Measurements from ENCODE around the gene C11orf24. TPM values are rescaled to one million over a fixed set of nuclear protein-coding genes. Genes with fewer than 3 reads are reported as not detected.

The C11orf24 gene
- total and polyA plus RNA-seq, 5 donors, result 18.9 to 40.1 (median 27.0) TPM

DNA sequence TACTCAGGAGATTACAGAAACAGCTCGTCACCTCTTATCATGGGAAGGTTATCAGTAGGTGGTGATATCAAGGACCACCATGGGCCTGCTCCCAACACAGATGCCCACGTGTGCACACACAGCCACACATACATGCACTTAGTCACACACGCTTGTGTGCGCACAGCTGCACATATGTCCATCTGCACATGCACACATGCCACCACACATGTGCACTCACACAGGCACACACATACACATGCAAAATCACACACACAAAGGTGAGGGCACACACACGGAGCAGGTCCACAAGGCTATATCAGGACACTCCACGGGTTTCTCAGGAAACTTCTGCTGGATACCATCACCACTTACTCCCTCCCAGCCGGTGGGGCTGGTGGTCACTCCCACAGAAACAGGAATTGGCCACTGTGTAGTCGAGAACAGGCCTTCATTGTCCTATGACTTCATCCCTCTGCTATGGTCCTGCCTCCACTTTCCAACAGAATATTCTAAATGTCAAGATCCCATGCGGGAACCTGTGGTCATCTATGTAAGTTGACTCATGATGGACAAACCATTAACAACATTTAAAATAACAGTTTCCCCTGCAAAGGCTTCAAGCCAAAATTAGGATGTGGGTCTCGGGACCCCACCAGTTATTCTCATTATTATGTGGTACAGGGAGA lies 2.2 kb downstream of the C11orf24 start:
- H3K4me3 ChIP-seq (ENCODE audit: low read length), result no peak overlapping the region
- H3K27ac ChIP-seq (ENCODE audit: low read length), result peak overlapping the region; percentile 75
- DNase-seq, result peak in 1 of 3 donors; percentile 59
- H3K4me1 ChIP-seq (ENCODE audit: control insufficient read depth, insufficient read depth, low read length), result peaks cover 12% of the 10 kb centered on the region
- no peaks in the 10 kb centered on the region for H3K9me3 ChIP-seq (ENCODE audit: control insufficient read depth, low read length)
- H3K27me3 ChIP-seq (ENCODE audit: control insufficient read depth, insufficient read depth), result no peaks in the 10 kb centered on the region
- ATAC-seq, result peak; percentile 18 to 50
- intact Hi-C loops (cut with DNase I), result no loop called here
- 33% methylated on average over 10 of the region's 10 CpGs for WGBS

- Histone ChIP-seq H3K4me1 (ENCODE audit: control insufficient read depth, insufficient read depth, low read length) (peaks cover 12% of the 10 kb centered on the region), H3K27me3 (ENCODE audit: control insufficient read depth, insufficient read depth) (no peaks in the 10 kb centered on the region), H3K4me3 (ENCODE audit: low read length) (no peak overlapping the region), H3K9me3 (ENCODE audit: control insufficient read depth, low read length) (no peaks in the 10 kb centered on the region), H3K27ac (ENCODE audit: low read length) (no peak overlapping the region)
- 92% methylated on average over 6 of the region's 6 CpGs for WGBS
- DNase-seq, result no peak
- intact Hi-C loops (cut with DNase I), result no loop called here
- no peak for ATAC-seq
Observed at GRCh38 chr11:68267881-68268240, 3.9 kb downstream of the C11orf24 start.

DNA sequence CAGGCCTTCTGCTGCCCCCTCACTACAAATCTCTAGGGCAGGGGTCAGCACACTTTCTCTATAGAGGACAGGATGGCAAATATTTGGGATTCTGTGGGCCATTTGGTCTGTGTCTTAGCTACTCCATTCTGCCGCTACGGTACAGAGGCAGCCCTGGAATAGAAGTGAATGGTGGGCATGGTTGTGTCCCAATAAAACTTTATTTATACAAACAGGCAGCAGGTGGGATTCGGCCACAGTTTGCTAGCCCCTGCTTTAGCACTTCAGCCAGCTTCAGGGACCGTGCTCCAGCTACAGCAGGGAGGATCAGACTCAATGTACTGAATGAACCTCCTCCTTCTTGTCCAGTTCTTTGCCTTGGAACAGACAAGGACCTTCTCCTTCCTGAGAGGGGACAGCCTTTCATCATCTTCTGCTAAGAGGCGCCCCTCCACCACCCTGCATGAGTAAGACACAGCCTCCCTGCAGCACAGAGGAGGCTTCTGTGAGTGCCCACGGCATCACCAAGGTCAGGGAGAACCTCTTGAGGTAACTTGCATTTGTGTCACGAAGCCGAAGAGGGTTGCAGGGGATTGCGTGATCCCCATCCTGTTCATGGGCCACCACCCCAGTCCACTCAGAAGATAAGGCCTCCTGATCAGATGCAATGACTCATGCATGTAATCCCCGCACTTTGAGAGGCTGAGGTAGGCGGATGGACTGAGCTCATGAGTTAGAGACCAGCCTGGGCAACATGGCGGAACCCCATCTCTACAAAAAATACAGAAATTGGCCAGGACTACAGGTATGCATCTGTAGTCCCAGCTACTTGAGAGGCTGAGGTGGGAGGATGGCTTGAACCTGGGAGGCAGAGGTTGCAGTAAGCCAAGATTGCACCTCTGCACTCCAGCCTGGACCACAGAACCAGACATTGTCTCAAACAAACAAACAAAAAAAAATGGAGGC lies 4.6 kb downstream of the C11orf24 start:
- no peak for DNase-seq
- peaks cover 12% of the 10 kb centered on the region for H3K4me1 ChIP-seq (ENCODE audit: control insufficient read depth, insufficient read depth, low read length)
- 95% methylated on average over 12 of the region's 12 CpGs for WGBS
- no peak overlapping the region for H3K27ac ChIP-seq (ENCODE audit: low read length)
- no peak overlapping the region for H3K4me3 ChIP-seq (ENCODE audit: low read length)
- H3K27me3 ChIP-seq (ENCODE audit: control insufficient read depth, insufficient read depth), result no peaks in the 10 kb centered on the region
- no peaks in the 10 kb centered on the region for H3K9me3 ChIP-seq (ENCODE audit: control insufficient read depth, low read length)
- intact Hi-C loops (cut with DNase I), result no loop called here
- no peak for ATAC-seq

- Histone ChIP-seq H3K4me3 (ENCODE audit: low read length) (no peak overlapping the region), H3K9me3 (ENCODE audit: control insufficient read depth, low read length) (no peaks in the 10 kb centered on the region), H3K27ac (ENCODE audit: low read length) (no peak overlapping the region), H3K27me3 (ENCODE audit: control insufficient read depth, insufficient read depth) (no peaks in the 10 kb centered on the region), H3K4me1 (ENCODE audit: control insufficient read depth, insufficient read depth, low read length) (peaks cover 12% of the 10 kb centered on the region)
- ATAC-seq (no peak), DNase-seq (no peak)
- intact Hi-C loops (cut with DNase I), result no loop called here
- WGBS, result 86% methylated on average over 16 of the region's 16 CpGs
Observed at GRCh38 chr11:68266121-68266891, 5.5 kb downstream of the C11orf24 start.

- H3K27me3 ChIP-seq (ENCODE audit: control insufficient read depth, insufficient read depth), result no peaks in the 10 kb centered on the region
- WGBS, result 90% methylated on average over 13 of the region's 13 CpGs
- no peak overlapping the region for H3K4me3 ChIP-seq (ENCODE audit: low read length)
- DNase-seq (no peak), ATAC-seq (no peak)
- H3K27ac ChIP-seq (ENCODE audit: low read length), result no peak overlapping the region
- intact Hi-C loops (cut with DNase I), result no loop called here
- H3K9me3 ChIP-seq (ENCODE audit: control insufficient read depth, low read length), result no peaks in the 10 kb centered on the region
- H3K4me1 ChIP-seq (ENCODE audit: control insufficient read depth, insufficient read depth, low read length), result peaks cover 8% of the 10 kb centered on the region
Observed at GRCh38 chr11:68264741-68265540, 6.8 kb downstream of the C11orf24 start.

GRCh38 chr11:68264244-68264643 lies 7.5 kb downstream of the C11orf24 start:
- no peaks in the 10 kb centered on the region for H3K27me3 ChIP-seq (ENCODE audit: control insufficient read depth, insufficient read depth)
- no peak for DNase-seq
- WGBS, result 94% methylated on average over 1 of the region's 1 CpG
- intact Hi-C loops (cut with DNase I), result no loop called here
- peaks cover 5% of the 10 kb centered on the region for H3K4me1 ChIP-seq (ENCODE audit: control insufficient read depth, insufficient read depth, low read length)
- H3K9me3 ChIP-seq (ENCODE audit: control insufficient read depth, low read length), result no peaks in the 10 kb centered on the region
- no peak overlapping the region for H3K27ac ChIP-seq (ENCODE audit: low read length)
- ATAC-seq, result no peak
- H3K4me3 ChIP-seq (ENCODE audit: low read length), result no peak overlapping the region

DNA sequence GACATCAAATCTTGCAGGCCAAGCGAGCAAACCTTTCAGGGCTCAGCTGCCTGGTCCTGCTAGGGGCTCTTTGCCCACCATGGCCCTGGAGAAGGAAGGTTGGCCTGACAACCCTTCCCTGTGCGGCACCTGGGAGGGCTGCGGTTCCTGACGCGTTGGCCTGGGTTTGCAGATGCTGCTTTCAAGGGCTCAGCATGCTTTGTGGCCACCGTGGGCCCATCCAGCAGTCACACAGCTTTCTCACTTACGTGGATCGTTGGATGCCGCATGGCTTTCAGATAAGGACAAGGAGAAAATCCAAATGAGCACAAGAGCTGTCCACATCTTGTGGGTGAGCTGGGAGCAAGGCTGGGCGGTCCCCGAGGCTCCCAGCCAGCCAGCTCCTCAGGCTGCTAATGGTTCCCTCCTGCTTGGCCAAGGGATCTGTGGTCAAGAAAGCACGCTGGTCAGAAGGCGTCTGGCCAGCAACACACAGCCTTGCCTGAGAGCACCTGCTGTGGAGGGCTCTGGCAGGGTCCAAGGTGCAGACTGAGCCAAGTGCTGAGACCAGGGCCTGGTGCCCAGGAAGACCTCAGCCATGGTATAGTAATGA lies 8.2 kb downstream of the C11orf24 start:
- peak in 2 of 3 donors; percentile 58 to 74 for DNase-seq
- H3K4me3 ChIP-seq (ENCODE audit: low read length), result no peak overlapping the region
- WGBS, result 74% methylated on average over 13 of the region's 13 CpGs
- H3K27ac ChIP-seq (ENCODE audit: low read length), result no peak overlapping the region
- intact Hi-C loops (cut with DNase I), result no loop called here
- H3K9me3 ChIP-seq (ENCODE audit: control insufficient read depth, low read length), result no peaks in the 10 kb centered on the region
- no peaks in the 10 kb centered on the region for H3K27me3 ChIP-seq (ENCODE audit: control insufficient read depth, insufficient read depth)
- peak; percentile 9 to 40 for ATAC-seq
- peaks cover 4% of the 10 kb centered on the region for H3K4me1 ChIP-seq (ENCODE audit: control insufficient read depth, insufficient read depth, low read length)

DNA sequence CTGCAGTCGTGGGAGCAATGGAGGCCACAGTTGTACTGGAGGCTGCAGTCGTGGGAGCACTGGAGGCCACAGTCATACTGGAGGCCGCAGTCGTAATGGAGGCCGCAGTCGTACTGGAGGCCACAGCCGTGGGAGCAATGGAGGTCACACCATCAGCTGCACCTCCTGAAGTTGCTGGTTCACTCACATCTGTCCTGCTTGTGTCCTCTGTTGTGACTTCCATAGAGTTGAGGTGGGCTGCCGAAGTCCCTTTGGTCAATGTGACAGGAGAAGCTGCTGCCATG lies 9.3 kb downstream of the C11orf24 start:
- Histone ChIP-seq H3K9me3 (ENCODE audit: control insufficient read depth, low read length) (no peaks in the 10 kb centered on the region), H3K4me3 (ENCODE audit: low read length) (no peak overlapping the region)

DNA sequence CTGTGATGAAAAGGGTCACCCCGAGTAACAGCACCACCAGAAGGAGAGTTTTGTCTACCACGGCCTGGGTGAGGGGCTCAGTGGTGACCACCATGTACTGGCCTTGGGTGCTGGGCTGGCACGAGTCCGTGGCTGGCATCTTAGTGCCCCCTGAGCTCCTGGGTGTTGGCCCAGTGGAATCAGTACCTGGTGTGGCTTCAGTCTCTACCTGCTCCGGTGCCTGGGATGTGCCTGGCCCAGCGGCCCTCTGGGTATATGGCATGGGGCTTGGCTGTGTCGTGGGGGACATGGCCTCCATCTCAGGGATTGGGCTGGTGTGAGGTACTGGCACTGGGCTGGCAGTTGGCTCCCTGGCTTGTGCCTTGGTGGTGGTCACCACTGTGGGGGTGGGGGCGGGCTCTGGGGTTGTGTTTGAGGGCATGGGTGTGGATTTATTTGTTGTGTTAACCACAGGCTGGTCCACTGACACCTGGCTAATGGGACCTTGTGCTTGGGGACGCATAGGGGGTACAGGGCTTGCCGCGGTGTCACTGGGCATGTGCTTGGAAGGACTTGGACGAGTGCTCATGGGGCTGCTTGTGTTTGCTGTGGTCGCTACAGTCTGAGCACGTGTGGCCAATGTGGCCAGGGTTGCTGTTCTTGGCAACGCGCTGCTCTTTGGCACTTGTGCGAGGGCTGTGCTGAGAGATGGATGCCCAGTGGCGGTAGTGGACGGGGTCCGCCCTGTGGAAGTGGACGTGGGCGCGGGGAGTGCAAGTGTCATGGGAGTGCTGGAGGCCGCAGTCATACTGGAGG lies 9.8 kb downstream of the C11orf24 start:
- H3K9me3 ChIP-seq (ENCODE audit: control insufficient read depth, low read length), result no peaks in the 10 kb centered on the region
- 91% methylated on average over 24 of the region's 24 CpGs for WGBS
- intact Hi-C loops (cut with DNase I), result no loop called here
- H3K4me1 ChIP-seq (ENCODE audit: control insufficient read depth, insufficient read depth, low read length), result no peaks in the 10 kb centered on the region
- H3K4me3 ChIP-seq (ENCODE audit: low read length), result no peak overlapping the region
- H3K27ac ChIP-seq (ENCODE audit: low read length), result no peak overlapping the region
- DNase-seq (peak in 1 of 3 donors; percentile 48), ATAC-seq (no peak)
- no peaks in the 10 kb centered on the region for H3K27me3 ChIP-seq (ENCODE audit: control insufficient read depth, insufficient read depth)

More for the DNA sequence above, 9.3 kb downstream of the C11orf24 start:
- ATAC-seq (no peak), DNase-seq (no peak)
- no peaks in the 10 kb centered on the region for H3K4me1 ChIP-seq (ENCODE audit: control insufficient read depth, insufficient read depth, low read length)
- H3K27ac ChIP-seq (ENCODE audit: low read length), result no peak overlapping the region
- intact Hi-C loops (cut with DNase I), result no loop called here
- WGBS, result 95% methylated on average over 8 of the region's 8 CpGs
- H3K27me3 ChIP-seq (ENCODE audit: control insufficient read depth, insufficient read depth), result no peaks in the 10 kb centered on the region

- DNase-seq (peak in 1 of 3 donors; percentile 34), ATAC-seq (no peak)
- Histone ChIP-seq H3K9me3 (ENCODE audit: control insufficient read depth, low read length) (no peaks in the 10 kb centered on the region), H3K4me1 (ENCODE audit: control insufficient read depth, insufficient read depth, low read length) (no peaks in the 10 kb centered on the region), H3K4me3 (ENCODE audit: low read length) (no peak overlapping the region), H3K27me3 (ENCODE audit: control insufficient read depth, insufficient read depth) (no peaks in the 10 kb centered on the region), H3K27ac (ENCODE audit: low read length) (no peak overlapping the region)
- intact Hi-C loops (cut with DNase I), result no loop called here
- 82% methylated on average over 15 of the region's 15 CpGs for WGBS
Observed at GRCh38 chr11:68261006-68261405, 10.8 kb downstream of the C11orf24 start.

Data from right cardiac atrium (tissue), 5 donors.